Common myeloid progenitor, CD34-positive (primary cell): ENCODE data around the gene SMNDC1. TPM values are rescaled to one million over a fixed set of nuclear protein-coding genes. Genes with fewer than 3 reads are reported as not detected.

Experiments
- CTCF ChIA-PET: fragments of 350-600 bp; sonication (Branson Sonifier 250); formaldehyde crosslinking; loops from one replicate; lab custom pipeline; 2021; ENCODE audit warnings: antibody characterized with exemption; lab: Charles Lee
- POLR2A ChIA-PET: fragments of 350-600 bp; sonication (Branson Sonifier 250); formaldehyde crosslinking; loops from one replicate; lab custom pipeline; 2021; ENCODE audit warnings: antibody characterized with exemption; lab: Charles Lee
- DNase-seq, 3 donors: peaks; one replicate each; pipeline versions ENCODE4 v3.0.0 to v3.0.0-alpha.2; 2013
- H3K27ac ChIP-seq, 2 experiments: 1 replicate in 1 of 2; 2 replicates in 1 of 2; pipeline ENCODE4 v1.7.0; 2013; ENCODE audit warnings: inconsistent platforms in 2 of 2, low read length in 2 of 2, mild to moderate bottlenecking in 2 of 2, low read depth in 1 of 2, moderate library complexity in 1 of 2; ENCODE audit not compliant: severe bottlenecking in 2 of 2, insufficient read depth in 1 of 2, poor library complexity in 1 of 2
- H3K27me3 ChIP-seq, 5 experiments: replicated peaks in 2 of 5; 1 replicate in 3 of 5; 2 replicates in 2 of 5; pipeline versions ENCODE4 v1.6.1 to v1.7.0; 2013; ENCODE audit warnings: low read length in 4 of 5, mild to moderate bottlenecking in 2 of 5, moderate library complexity in 2 of 5, inconsistent platforms in 1 of 5; ENCODE audit not compliant: insufficient read depth in 5 of 5, control insufficient read depth in 4 of 5
- H3K36me3 ChIP-seq, 4 experiments: 1 replicate in 2 of 4; 2 replicates in 2 of 4; pipeline versions ENCODE4 v1.6.1 to v1.7.0; 2013; ENCODE audit warnings: low read length in 3 of 4, control low read depth in 1 of 4, mild to moderate bottlenecking in 1 of 4; ENCODE audit not compliant: control insufficient read depth in 4 of 4, insufficient read depth in 4 of 4
- H3K4me1 ChIP-seq, 4 experiments: 1 replicate in 3 of 4; 2 replicates in 1 of 4; pipeline versions ENCODE4 v1.6.1 to v1.7.1; 2013; ENCODE audit warnings: low read length in 3 of 4, mild to moderate bottlenecking in 3 of 4, control low read depth in 1 of 4, inconsistent platforms in 1 of 4, moderate library complexity in 1 of 4; ENCODE audit not compliant: control insufficient read depth in 4 of 4, insufficient read depth in 4 of 4; ENCODE audit errors: control extremely low read depth in 1 of 4
- H3K4me3 ChIP-seq, 7 experiments: 1 replicate in 4 of 7; 2 replicates in 3 of 7; pipeline versions ENCODE4 v1.5.1 to v1.7.0; 2013; ENCODE audit warnings: mild to moderate bottlenecking in 7 of 7, low read length in 6 of 7, moderate library complexity in 6 of 7, inconsistent platforms in 2 of 7, low read depth in 2 of 7, control low read depth in 1 of 7; ENCODE audit not compliant: insufficient read depth in 4 of 7, control insufficient read depth in 1 of 7; ENCODE audit errors: extremely low read depth in 1 of 7
- H3K9me3 ChIP-seq, 5 experiments: 1 replicate in 4 of 5; 2 replicates in 1 of 5; pipeline versions ENCODE4 v1.6.1 to v1.7.1; 2013; ENCODE audit warnings: low read length in 4 of 5, mild to moderate bottlenecking in 2 of 5, inconsistent platforms in 1 of 5, low read depth in 1 of 5, moderate library complexity in 1 of 5; ENCODE audit not compliant: control insufficient read depth in 4 of 5, insufficient read depth in 2 of 5; ENCODE audit errors: control extremely low read depth in 1 of 5
- WGBS: methylation state at CpG from one replicate; pipeline ENCODE4 v1.1.5; 2013; ENCODE audit not compliant: insufficient coverage; 5-methylcytosine and 5-hydroxymethylcytosine counted together
- polyA plus RNA-seq: library from polyadenylated mRNA; unstranded; fragments of 120-200 nt; gene quantifications from one replicate; pipeline ENCODE4 v1.2.1, GENCODE V29; 2013

Gene SMNDC1
- 42.8 TPM for polyA plus RNA-seq

- Histone ChIP-seq H3K27me3 (no peaks in the 10 kb centered on the region), H3K4me1 (peaks cover 17 to 38% (median 26%) of the 10 kb centered on the region in 4 experiments), H3K36me3 (peaks cover 2 to 29% (median 21%) of the 10 kb centered on the region in 4 experiments), H3K27ac (peak within 1 kb of the TSS; percentile 89 to 94), H3K9me3 (no peaks in the 10 kb centered on the region), H3K4me3 (peak within 1 kb of the TSS; percentile 89 to 98 (median 93))
- 0% methylated on average over 28 of the region's 42 CpGs for WGBS
- peak; percentile 97 to 98 (median 98) for DNase-seq
- ChIA-PET POLR2A (no interaction called here), CTCF (interaction anchor here (0.6 to 7.3 kb wide), 11 partner anchors 8 to 547 kb away, joined by 3 to 84 read pairs (median 4); no protein-coding TSS in a partner anchor)
These were observed at the start of gene SMNDC1 for GRCh38 chr10:110304780-110305421. Gene SMNDC1, minus strand, starts transcription at chr10:110304920. Its CDS starts 1,333 bp downstream, at chr10:110303587.

DNA sequence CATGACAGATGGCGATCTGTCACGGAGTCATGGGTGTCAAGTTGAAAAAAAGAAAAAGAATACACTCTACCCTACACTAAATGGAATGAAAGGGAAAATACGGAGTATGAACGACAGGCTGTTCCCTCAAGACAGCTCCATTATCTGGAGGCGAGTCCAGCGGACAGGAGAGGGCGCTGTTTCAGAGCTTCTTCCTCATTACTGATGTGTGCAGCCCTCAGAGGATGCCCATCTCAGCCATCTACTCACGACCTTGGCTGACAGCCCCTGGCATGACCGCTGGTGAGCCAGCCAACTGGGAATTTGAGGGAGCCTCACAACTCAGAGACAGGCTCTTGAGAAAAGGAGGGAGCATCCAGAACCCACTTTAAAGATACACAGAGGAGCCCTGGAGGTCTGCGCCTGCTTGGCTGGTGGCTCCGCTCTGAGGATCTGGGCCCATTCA lies 49.6 kb upstream of the SMNDC1 start:
- no peak overlapping the region for H3K4me3 ChIP-seq
- DNase-seq: peak; percentile 77 to 89 (median 84)
- no peaks in the 10 kb centered on the region for H3K27me3 ChIP-seq
- H3K36me3 ChIP-seq: no peaks in the 10 kb centered on the region
- H3K9me3 ChIP-seq: no peaks in the 10 kb centered on the region
- ChIA-PET POLR2A (no interaction called here), CTCF (interaction anchor here (0.6 to 4.5 kb wide), 35 partner anchors 8 to 227 kb away, joined by 3 to 64 read pairs (median 4); no protein-coding TSS in a partner anchor)
- 17% methylated on average over 8 of the region's 11 CpGs for WGBS
- H3K27ac ChIP-seq: no peak overlapping the region
- peaks cover 0 to 22% (median 5%) of the 10 kb centered on the region in 4 experiments for H3K4me1 ChIP-seq

DNA sequence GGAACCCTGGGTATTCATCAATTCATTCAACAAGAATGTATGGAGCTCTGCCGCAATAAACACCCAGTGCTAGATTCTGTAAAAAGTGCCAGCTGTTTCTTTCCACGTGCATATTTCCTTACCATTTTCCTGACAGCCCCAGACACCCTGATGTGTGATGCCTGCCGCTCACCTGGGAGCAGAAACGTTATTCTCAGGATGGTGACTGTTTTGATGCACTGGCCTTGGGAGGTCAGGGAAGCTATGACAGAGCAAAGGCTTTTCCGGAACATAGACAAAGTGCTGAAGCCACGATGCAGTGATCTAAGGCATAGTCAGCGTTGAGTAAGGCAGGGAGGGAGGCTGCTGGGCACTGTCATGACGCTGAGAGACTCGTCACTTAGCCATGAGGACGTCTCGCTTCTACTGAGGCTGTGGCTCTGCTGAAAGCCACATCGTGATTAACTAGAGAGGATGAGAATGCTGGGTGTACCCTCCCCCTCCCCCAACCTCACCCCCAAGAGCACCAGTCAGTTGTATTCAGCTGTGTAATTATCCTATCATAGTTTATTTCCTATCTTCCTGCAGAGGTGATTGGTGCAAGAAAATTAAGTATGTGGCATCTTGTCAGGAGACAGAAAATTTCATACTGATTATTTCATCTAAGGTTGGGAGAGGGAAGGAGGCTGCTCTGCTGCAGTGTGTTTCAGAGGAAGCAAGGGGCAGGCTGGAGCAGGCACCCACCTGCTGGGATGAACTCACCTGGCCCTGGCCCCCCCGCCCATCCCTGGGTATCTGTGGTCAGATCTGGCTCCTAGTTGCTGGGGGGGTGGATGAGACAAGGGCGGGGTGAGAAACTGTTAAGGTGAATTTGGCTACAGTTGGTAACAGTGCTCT lies 48.8 kb upstream of the SMNDC1 start:
- Histone ChIP-seq H3K4me1 (peaks cover 0 to 19% (median 5%) of the 10 kb centered on the region in 4 experiments), H3K9me3 (no peaks in the 10 kb centered on the region), H3K36me3 (no peaks in the 10 kb centered on the region), H3K27me3 (no peaks in the 10 kb centered on the region), H3K4me3 (peak overlapping the region in 1 of 7 experiments; percentile 14), H3K27ac (no peak overlapping the region)
- 70% methylated on average over 11 of the region's 14 CpGs for WGBS
- ChIA-PET CTCF (interaction anchor here (0.5 to 4.5 kb wide), 38 partner anchors 14 to 228 kb away, joined by 3 to 64 read pairs (median 4); no protein-coding TSS in a partner anchor), POLR2A (no interaction called here)
- DNase-seq: peak in 1 of 3 donors; percentile 34

DNA sequence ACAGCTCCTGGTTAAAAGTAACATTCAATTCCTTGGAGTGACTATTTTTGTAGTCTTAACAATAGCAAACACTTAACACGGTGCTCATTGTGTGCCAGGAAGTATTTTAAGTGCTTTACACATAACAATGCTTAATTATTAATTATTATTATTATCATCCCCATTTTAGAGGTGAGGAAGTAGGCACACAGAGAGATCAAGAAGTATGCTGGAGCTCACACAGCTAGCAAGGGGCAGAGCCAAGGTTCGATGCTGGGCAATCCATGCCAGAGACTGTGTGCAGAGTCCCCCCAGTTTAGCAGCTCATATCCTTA lies 48.2 kb upstream of the SMNDC1 start:
- no peaks in the 10 kb centered on the region for H3K9me3 ChIP-seq
- H3K27me3 ChIP-seq: no peaks in the 10 kb centered on the region
- ChIA-PET CTCF (interaction anchor here (0.5 to 4.5 kb wide), 22 partner anchors 14 to 207 kb away, joined by 3 to 64 read pairs (median 4); no protein-coding TSS in a partner anchor), POLR2A (no interaction called here)
- peaks cover 0 to 19% (median 5%) of the 10 kb centered on the region in 4 experiments for H3K4me1 ChIP-seq
- H3K4me3 ChIP-seq: no peak overlapping the region
- no peaks in the 10 kb centered on the region for H3K36me3 ChIP-seq
- H3K27ac ChIP-seq: no peak overlapping the region
- no peak for DNase-seq
- 87% methylated on average over 1 of the region's 2 CpGs for WGBS

DNA sequence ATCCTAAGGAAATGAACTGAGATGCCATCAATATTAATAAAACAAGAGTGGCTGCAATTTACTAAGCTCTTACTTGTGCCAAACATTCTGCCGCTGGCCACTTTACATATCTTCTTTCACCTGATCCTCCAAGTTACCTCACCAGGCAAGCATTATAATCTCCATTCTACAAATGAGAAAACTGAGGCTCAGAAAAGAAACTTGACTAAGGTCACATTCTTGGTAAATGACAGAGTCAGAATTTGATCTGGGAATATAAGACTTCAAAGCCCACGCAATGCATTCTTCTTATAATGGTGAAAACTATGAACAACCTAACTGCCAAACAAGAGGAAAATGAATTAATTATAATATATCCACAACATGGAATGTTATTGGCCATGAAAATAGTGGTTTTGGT lies 46.1 kb upstream of the SMNDC1 start:
- CTCF ChIA-PET: interaction anchor here (1.0 to 1.7 kb wide), 2 partner anchors 16 to 196 kb away, joined by 3 to 6 read pairs; no protein-coding TSS in a partner anchor
- no peak for DNase-seq
- WGBS: no CpG with 5 or more reads among the region's 2 CpGs
- no peaks in the 10 kb centered on the region for H3K36me3 ChIP-seq
- no peaks in the 10 kb centered on the region for H3K9me3 ChIP-seq
- peaks cover 0 to 10% (median 4%) of the 10 kb centered on the region in 4 experiments for H3K4me1 ChIP-seq
- no peak overlapping the region for H3K4me3 ChIP-seq
- H3K27ac ChIP-seq: no peak overlapping the region
- POLR2A ChIA-PET: no interaction called here
- no peaks in the 10 kb centered on the region for H3K27me3 ChIP-seq

- 96% methylated on average over 3 of the region's 3 CpGs for WGBS
- Histone ChIP-seq H3K9me3 (no peaks in the 10 kb centered on the region), H3K27me3 (no peaks in the 10 kb centered on the region), H3K36me3 (no peaks in the 10 kb centered on the region), H3K4me3 (no peak overlapping the region), H3K4me1 (peaks cover 0 to 16% (median 13%) of the 10 kb centered on the region in 4 experiments), H3K27ac (no peak overlapping the region)
- DNase-seq: no peak
- ChIA-PET POLR2A (no interaction called here), CTCF (interaction anchor here (0.7 to 1.7 kb wide), 3 partner anchors 9 to 197 kb away, joined by 3 to 6 read pairs (median 3); no protein-coding TSS in a partner anchor)
These were observed 45.1 kb upstream of the SMNDC1 start for GRCh38 chr10:110349831-110350230.
